H1 (cell line): ENCODE data around the gene SLC27A2. TPM values are rescaled to one million over a fixed set of nuclear protein-coding genes. Genes with fewer than 3 reads are reported as not detected.

ENCODE experiments used
- JUND ChIP-seq: IDR thresholded peaks from 2 replicates; pipeline ENCODE4 v1.6.1; 2011; ENCODE audit warnings: mild to moderate bottlenecking, improper control_type of control experiment, low read length
- TCF12 ChIP-seq: IDR thresholded peaks from 2 replicates; pipeline ENCODE4 v1.6.1; 2011; ENCODE audit warnings: low read depth, mild to moderate bottlenecking, low read length
- polyA plus RNA-seq, 7 experiments: library from polyadenylated mRNA; depleted of rRNA in 3 of 7; stranded (reverse) in 5 of 7; unstranded in 2 of 7; fragments of >200 nt in 5 of 7; fragments of 200-250 nt in 2 of 7; gene quantifications; 1 replicate in 5 of 7; 2 replicates in 1 of 7; 4 replicates in 1 of 7; pipeline versions ENCODE4 v1.2.1 to v1.2.3, GENCODE V29; 2011 to 2013; ENCODE audit warnings: missing spikeins in 2 of 7, mixed read lengths in 2 of 7
- total RNA-seq: library from RNA; stranded (reverse); fragmentation: NEBNext Ultra II Directional; extraction: Animal tissue kit (Norgen Biotek cat#: 25700); gene quantifications from 2 replicates; pipeline ENCODE4 v1.2.1, GENCODE V29; 2021
- TF ChIP-seq, protein P1 (sequence below): fragments of 300-600 bp; sonication (generic); IDR thresholded peaks from 2 replicates; pipeline ENCODE4 v1.7.1; 2012; ENCODE audit warnings: low read length, moderate library complexity, mild to moderate bottlenecking, inconsistent platforms; ENCODE audit not compliant: insufficient replicate concordance
- TF ChIP-seq, protein P2 (sequence below): IDR thresholded peaks from 2 replicates; pipeline ENCODE4 v1.6.1; 2012; ENCODE audit warnings: inconsistent platforms

Gene SLC27A2
- total and polyA plus RNA-seq, 2 of the 8 experiments (the other 6 are each of a cell fraction or from before 2014, with no cell fraction given): 5.6 to 5.8 TPM

DNA sequence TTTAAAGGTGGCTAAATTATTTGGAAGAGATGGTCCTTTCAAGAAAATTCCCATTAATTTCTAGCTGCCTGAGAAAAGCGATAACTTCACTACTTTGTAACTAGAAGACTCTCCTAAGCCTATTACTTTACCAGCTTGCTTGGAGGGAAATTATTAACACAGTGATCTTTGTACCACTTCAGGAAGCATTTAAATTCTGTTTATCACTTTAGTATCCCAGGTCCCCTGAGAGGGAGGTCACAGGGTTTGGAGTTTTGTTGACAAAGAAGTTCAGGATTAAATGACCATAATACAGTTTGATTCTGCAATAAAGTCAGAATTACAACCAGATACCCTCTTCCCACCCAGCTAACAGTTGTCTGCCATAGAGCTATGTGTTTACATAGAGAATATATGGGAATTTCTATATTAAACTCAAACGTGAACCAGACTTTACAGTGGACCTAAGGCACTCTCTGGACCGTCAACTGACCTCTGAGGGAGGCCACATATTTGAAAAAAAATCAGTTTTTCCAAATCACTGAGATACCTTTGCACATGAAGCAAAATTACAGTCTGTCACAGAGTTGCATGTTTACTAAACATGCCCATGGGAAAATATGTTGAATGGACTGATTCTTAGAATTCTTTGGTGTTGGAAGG, 3.0 kb downstream of the SLC27A2 start (continued):
- TF ChIP-seq, protein P1, sequence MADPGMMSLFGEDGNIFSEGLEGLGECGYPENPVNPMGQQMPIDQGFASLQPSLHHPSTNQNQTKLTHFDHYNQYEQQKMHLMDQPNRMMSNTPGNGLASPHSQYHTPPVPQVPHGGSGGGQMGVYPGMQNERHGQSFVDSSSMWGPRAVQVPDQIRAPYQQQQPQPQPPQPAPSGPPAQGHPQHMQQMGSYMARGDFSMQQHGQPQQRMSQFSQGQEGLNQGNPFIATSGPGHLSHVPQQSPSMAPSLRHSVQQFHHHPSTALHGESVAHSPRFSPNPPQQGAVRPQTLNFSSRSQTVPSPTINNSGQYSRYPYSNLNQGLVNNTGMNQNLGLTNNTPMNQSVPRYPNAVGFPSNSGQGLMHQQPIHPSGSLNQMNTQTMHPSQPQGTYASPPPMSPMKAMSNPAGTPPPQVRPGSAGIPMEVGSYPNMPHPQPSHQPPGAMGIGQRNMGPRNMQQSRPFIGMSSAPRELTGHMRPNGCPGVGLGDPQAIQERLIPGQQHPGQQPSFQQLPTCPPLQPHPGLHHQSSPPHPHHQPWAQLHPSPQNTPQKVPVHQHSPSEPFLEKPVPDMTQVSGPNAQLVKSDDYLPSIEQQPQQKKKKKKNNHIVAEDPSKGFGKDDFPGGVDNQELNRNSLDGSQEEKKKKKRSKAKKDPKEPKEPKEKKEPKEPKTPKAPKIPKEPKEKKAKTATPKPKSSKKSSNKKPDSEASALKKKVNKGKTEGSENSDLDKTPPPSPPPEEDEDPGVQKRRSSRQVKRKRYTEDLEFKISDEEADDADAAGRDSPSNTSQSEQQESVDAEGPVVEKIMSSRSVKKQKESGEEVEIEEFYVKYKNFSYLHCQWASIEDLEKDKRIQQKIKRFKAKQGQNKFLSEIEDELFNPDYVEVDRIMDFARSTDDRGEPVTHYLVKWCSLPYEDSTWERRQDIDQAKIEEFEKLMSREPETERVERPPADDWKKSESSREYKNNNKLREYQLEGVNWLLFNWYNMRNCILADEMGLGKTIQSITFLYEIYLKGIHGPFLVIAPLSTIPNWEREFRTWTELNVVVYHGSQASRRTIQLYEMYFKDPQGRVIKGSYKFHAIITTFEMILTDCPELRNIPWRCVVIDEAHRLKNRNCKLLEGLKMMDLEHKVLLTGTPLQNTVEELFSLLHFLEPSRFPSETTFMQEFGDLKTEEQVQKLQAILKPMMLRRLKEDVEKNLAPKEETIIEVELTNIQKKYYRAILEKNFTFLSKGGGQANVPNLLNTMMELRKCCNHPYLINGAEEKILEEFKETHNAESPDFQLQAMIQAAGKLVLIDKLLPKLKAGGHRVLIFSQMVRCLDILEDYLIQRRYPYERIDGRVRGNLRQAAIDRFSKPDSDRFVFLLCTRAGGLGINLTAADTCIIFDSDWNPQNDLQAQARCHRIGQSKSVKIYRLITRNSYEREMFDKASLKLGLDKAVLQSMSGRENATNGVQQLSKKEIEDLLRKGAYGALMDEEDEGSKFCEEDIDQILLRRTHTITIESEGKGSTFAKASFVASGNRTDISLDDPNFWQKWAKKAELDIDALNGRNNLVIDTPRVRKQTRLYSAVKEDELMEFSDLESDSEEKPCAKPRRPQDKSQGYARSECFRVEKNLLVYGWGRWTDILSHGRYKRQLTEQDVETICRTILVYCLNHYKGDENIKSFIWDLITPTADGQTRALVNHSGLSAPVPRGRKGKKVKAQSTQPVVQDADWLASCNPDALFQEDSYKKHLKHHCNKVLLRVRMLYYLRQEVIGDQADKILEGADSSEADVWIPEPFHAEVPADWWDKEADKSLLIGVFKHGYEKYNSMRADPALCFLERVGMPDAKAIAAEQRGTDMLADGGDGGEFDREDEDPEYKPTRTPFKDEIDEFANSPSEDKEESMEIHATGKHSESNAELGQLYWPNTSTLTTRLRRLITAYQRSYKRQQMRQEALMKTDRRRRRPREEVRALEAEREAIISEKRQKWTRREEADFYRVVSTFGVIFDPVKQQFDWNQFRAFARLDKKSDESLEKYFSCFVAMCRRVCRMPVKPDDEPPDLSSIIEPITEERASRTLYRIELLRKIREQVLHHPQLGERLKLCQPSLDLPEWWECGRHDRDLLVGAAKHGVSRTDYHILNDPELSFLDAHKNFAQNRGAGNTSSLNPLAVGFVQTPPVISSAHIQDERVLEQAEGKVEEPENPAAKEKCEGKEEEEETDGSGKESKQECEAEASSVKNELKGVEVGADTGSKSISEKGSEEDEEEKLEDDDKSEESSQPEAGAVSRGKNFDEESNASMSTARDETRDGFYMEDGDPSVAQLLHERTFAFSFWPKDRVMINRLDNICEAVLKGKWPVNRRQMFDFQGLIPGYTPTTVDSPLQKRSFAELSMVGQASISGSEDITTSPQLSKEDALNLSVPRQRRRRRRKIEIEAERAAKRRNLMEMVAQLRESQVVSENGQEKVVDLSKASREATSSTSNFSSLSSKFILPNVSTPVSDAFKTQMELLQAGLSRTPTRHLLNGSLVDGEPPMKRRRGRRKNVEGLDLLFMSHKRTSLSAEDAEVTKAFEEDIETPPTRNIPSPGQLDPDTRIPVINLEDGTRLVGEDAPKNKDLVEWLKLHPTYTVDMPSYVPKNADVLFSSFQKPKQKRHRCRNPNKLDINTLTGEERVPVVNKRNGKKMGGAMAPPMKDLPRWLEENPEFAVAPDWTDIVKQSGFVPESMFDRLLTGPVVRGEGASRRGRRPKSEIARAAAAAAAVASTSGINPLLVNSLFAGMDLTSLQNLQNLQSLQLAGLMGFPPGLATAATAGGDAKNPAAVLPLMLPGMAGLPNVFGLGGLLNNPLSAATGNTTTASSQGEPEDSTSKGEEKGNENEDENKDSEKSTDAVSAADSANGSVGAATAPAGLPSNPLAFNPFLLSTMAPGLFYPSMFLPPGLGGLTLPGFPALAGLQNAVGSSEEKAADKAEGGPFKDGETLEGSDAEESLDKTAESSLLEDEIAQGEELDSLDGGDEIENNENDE: no peak
- TF ChIP-seq, protein P2, sequence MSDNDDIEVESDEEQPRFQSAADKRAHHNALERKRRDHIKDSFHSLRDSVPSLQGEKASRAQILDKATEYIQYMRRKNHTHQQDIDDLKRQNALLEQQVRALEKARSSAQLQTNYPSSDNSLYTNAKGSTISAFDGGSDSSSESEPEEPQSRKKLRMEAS: no peak
- TF ChIP-seq TCF12 (no peak), JUND (no peak)
